ENCODE data around the gene CSNK1D.

DNA sequence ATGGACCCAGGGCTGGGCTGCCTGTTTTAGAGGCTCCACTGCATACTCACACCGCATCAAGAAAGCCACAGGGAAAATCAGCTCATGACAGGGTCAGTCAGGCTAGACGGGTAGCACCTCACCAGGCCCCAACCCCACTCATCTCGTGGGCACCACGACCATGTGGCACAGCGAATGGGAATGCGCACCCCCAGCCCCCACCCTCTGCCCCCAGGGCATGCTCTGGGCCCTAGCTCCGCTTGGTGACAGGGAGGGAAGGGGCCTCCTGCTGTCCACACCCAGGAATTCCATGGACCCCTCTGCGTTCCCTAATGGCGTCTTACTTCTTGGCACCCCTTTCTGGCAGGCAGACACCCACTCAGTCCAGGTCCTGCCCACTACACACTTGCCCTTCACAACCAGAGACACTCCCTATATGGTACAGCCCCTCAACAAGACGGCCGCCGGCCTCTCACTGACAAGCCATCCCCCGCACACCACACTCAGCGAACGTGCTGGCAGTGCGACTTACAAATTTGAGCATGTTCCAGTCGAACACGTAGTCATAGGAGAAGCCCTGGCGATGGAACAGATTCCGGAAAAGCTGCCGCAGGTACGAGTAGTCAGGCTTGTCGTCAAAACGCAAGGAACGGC lies 22.5 kb downstream of the CSNK1D start:
- TF ChIP-seq, protein P1, sequence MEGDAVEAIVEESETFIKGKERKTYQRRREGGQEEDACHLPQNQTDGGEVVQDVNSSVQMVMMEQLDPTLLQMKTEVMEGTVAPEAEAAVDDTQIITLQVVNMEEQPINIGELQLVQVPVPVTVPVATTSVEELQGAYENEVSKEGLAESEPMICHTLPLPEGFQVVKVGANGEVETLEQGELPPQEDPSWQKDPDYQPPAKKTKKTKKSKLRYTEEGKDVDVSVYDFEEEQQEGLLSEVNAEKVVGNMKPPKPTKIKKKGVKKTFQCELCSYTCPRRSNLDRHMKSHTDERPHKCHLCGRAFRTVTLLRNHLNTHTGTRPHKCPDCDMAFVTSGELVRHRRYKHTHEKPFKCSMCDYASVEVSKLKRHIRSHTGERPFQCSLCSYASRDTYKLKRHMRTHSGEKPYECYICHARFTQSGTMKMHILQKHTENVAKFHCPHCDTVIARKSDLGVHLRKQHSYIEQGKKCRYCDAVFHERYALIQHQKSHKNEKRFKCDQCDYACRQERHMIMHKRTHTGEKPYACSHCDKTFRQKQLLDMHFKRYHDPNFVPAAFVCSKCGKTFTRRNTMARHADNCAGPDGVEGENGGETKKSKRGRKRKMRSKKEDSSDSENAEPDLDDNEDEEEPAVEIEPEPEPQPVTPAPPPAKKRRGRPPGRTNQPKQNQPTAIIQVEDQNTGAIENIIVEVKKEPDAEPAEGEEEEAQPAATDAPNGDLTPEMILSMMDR (IDR thresholded peaks at IDR 0.05; ENCODE audit: low read depth, low read length, poor library complexity, severe bottlenecking) = no peak
- no peak for TF ChIP-seq EZH2phosphoT487 (IDR thresholded peaks at IDR 0.05; ENCODE audit: borderline replicate concordance, low read length)
